GM12878 (cell line): ENCODE data around the gene UBE2D3. TPM values are rescaled to one million over a fixed set of nuclear protein-coding genes. Genes with fewer than 3 reads are reported as not detected.

Experiments used
- ATAC-seq: fragments of 200-7000 bp; cut with Tn5 transposase; 3 replicates; pipeline ENCODE4 v1.9.1; 2020; ENCODE audit warnings: mild to moderate bottlenecking, moderate library complexity
- BruUV-seq: library from RNA; stranded (reverse); fragments of 400-500 nt; replicated peaks from 2 replicates; lab custom pipeline; 2021; lab: Mats Ljungman, UMichigan
- CTCF ChIA-PET: fragments of 300-600 bp; sonication (Branson Sonifier 250); formaldehyde crosslinking; extraction: SDS; loops from one replicate; lab custom pipeline; 2021; ENCODE audit warnings: inconsistent platforms; lab: Yijun Ruan, JAX
- POLR2A ChIA-PET: fragments of 350-600 bp; formaldehyde crosslinking; extraction: SDS; loops from one replicate; lab custom pipeline; 2021; ENCODE audit warnings: inconsistent platforms; lab: Charles Lee
- RAD21 ChIA-PET: fragments of 300-600 bp; sonication (Branson Sonifier 250); formaldehyde crosslinking; loops from one replicate; lab custom pipeline; 2023; ENCODE audit warnings: antibody characterized with exemption; ENCODE audit not compliant: unreplicated experiment; lab: Charles Lee
- SMC1A ChIA-PET: fragments of 300-600 bp; sonication (Branson Sonifier 250); formaldehyde crosslinking; loops from one replicate; lab custom pipeline; 2023; ENCODE audit not compliant: unreplicated experiment, uncharacterized antibody; lab: Charles Lee
- DNase-seq: peaks from one replicate; pipeline ENCODE4 v3.0.0-alpha.2; 2011; ENCODE audit warnings: low read depth, low spot score
- FAIRE-seq: peaks from 3 replicates; lab custom pipeline; 2011; peaks lifted over from hg19 to GRCh38; lab: Jason Lieb, UNC
- H2AFZ ChIP-seq: 2 replicates; pipeline ENCODE4 v1.6.0; 2011; ENCODE audit warnings: low read depth, low read length, control low read depth; ENCODE audit not compliant: control insufficient read depth
- H3K27ac ChIP-seq: 2 replicates; pipeline ENCODE4 v1.5.1; 2011; ENCODE audit warnings: control low read depth; ENCODE audit not compliant: control insufficient read depth, insufficient read depth
- H3K27me3 ChIP-seq, 2 experiments: replicated peaks in 1 of 2; 2 replicates each; pipeline versions ENCODE4 v1.6.0 to v1.6.1; 2011; ENCODE audit warnings: low read length in 1 of 2; ENCODE audit not compliant: control insufficient read depth in 2 of 2, insufficient read depth in 2 of 2
- H3K36me3 ChIP-seq, 2 experiments: 2 replicates each; pipeline ENCODE4 v1.5.1; 2011; ENCODE audit warnings: low read length in 1 of 2; ENCODE audit not compliant: control insufficient read depth in 2 of 2, insufficient read depth in 2 of 2
- H3K4me1 ChIP-seq: 2 replicates; pipeline ENCODE4 v1.6.1; 2011; ENCODE audit warnings: mild to moderate bottlenecking, low read length, moderate library complexity, mixed read lengths; ENCODE audit not compliant: control insufficient read depth, insufficient read depth
- H3K4me2 ChIP-seq: 2 replicates; pipeline ENCODE4 v1.6.0; 2011; ENCODE audit warnings: control low read depth; ENCODE audit not compliant: control insufficient read depth, insufficient read depth
- H3K4me3 ChIP-seq: fragments of 200-600 bp; sonication (generic); 2 replicates; pipeline ENCODE4 v1.5.1; 2016
- H3K79me2 ChIP-seq: 2 replicates; pipeline ENCODE4 v1.6.0; 2011; ENCODE audit warnings: low read length; ENCODE audit not compliant: control insufficient read depth, insufficient read depth
- H3K9ac ChIP-seq: 2 replicates; pipeline ENCODE4 v1.8.0; 2011; ENCODE audit warnings: low read length, control low read depth, mixed read lengths; ENCODE audit not compliant: control insufficient read depth, insufficient read depth
- H3K9me3 ChIP-seq: replicated peaks from 3 replicates; pipeline ENCODE4 v1.5.1; 2011; ENCODE audit warnings: mild to moderate bottlenecking, low read length; ENCODE audit not compliant: control insufficient read depth, insufficient read depth
- H4K20me1 ChIP-seq: 2 replicates; pipeline ENCODE4 v1.6.0; 2011; ENCODE audit not compliant: control insufficient read depth, insufficient read depth
- BCL11A ChIP-seq: IDR thresholded peaks from 2 replicates; pipeline ENCODE4 v1.6.1; 2011; ENCODE audit warnings: low read depth, low read length
- JUNB ChIP-seq: IDR thresholded peaks from 2 replicates; pipeline ENCODE4 v1.6.1; 2016; ENCODE audit warnings: antibody characterized with exemption, mild to moderate bottlenecking
- POLR2AphosphoS5 ChIP-seq: IDR thresholded peaks from 2 replicates; pipeline ENCODE4 v1.6.1; 2011; ENCODE audit warnings: mild to moderate bottlenecking, low read length, inconsistent platforms
- ZBTB40 ChIP-seq: fragments of 450-650 bp; IDR thresholded peaks from 2 replicates; pipeline ENCODE4 v1.6.1; 2016; ENCODE audit warnings: mild to moderate bottlenecking, moderate library complexity, borderline replicate concordance
- WGBS: methylation state at CpG from one replicate; pipeline ENCODE4 v1.1.6; 2016; ENCODE audit warnings: low lambda C conversion rate; ENCODE audit not compliant: insufficient replicate concordance, insufficient coverage; ENCODE audit errors: missing lambda C conversion rate; 5-methylcytosine and 5-hydroxymethylcytosine counted together
- in situ Hi-C: fragments of 300-500 bp; cut with MboI; formaldehyde crosslinking; loops from 9 replicates; pipeline ENCODE4 v1.14.3; 2018; ENCODE audit warnings: mixed read lengths
- intact Hi-C: fragments of 100-400 bp; cut with micrococcal nuclease; formaldehyde crosslinking; loops from one replicate; pipeline ENCODE4 v1.14.2; 2022; ENCODE audit not compliant: unreplicated experiment
- polyA plus RNA-seq, 11 experiments: library from polyadenylated mRNA; depleted of rRNA in 4 of 11; unstranded in 6 of 11; stranded (reverse) in 5 of 11; fragments of >200 nt; fragmentation: Nextera tagmentation in 4 of 11; fragmentation: Illumina TruSeq in 1 of 11; extraction: Ambion mirVana in 4 of 11; extraction: Trizol in 1 of 11; gene quantifications; 1 replicate in 1 of 11; 2 replicates in 10 of 11; pipeline versions ENCODE4 v1.2.1 to v1.2.3, GENCODE V29; 2011 to 2016; ENCODE audit warnings: inconsistent platforms in 2 of 11, missing spikeins in 2 of 11, low read depth in 1 of 11
- total RNA-seq, 4 experiments: library from RNA; depleted of rRNA in 3 of 4; stranded (reverse); fragments of >200 nt in 3 of 4; fragmentation: Illumina TruSeq in 1 of 4; extraction: Trizol in 1 of 4; gene quantifications; 2 replicates each; pipeline versions ENCODE4 v1.2.1 to v1.2.3, GENCODE V29; 2013 to 2021

UBE2D3 gene
- total and polyA plus RNA-seq, 10 of the 15 experiments (the other 5 are each of a cell fraction or from before 2014, with no cell fraction given), result 162 to 572 (median 395) TPM

- intact Hi-C loops, result loop anchor here (10.0 kb wide), 1 partner anchor 381 kb away; no protein-coding TSS in a partner anchor
Observed at GRCh38 chr4:102815981-102816380, 11.4 kb downstream of the UBE2D3 start.

GRCh38 chr4:102809691-102810090 is 17.7 kb downstream of the UBE2D3 start:
- Histone ChIP-seq H3K4me1 (peaks cover 18% of the 10 kb centered on the region), H3K79me2 (peaks cover 87% of the 10 kb centered on the region), H3K27ac (peak overlapping the region; percentile 42; the same call in 1 of the 2 replicates), H4K20me1 (peaks cover 8% of the 10 kb centered on the region), H2AFZ (no peak overlapping the region), H3K4me2 (no peak overlapping the region), H3K9me3 (no peaks in the 10 kb centered on the region), H3K27me3 (no peaks in the 10 kb centered on the region), H3K36me3 (peaks cover 6 to 29% of the 10 kb centered on the region in 2 experiments), H3K9ac (no peak overlapping the region), H3K4me3 (no peak overlapping the region)
- in situ Hi-C loops (loop anchor here (25.0 kb wide), 1 partner anchor 203 kb away; the partner anchor contains the start of gene SLC9B1), intact Hi-C loops (loop anchor here (5.0 to 10.0 kb wide), 2 partner anchors 198 to 375 kb away; no protein-coding TSS in a partner anchor)
- POLR2A ChIA-PET, result interaction anchor here (0.6 to 11.2 kb wide), 6 partner anchors 14 to 98 kb away, joined by 3 to 121 read pairs (median 6); partner anchors contain the start of genes CISD2 and UBE2D3
- RAD21 ChIA-PET, result interaction anchor here (0.8 to 2.6 kb wide), 8 partner anchors 8 to 493 kb away, joined by 3 to 22 read pairs (median 4); partner anchors contain the start of genes MANBA and UBE2D3
- CTCF ChIA-PET, result interaction anchor here (0.9 to 6.8 kb wide), 7 partner anchors 9 to 282 kb away, joined by 3 to 37 read pairs (median 4); no protein-coding TSS in a partner anchor
- DNase-seq (no peak), ATAC-seq (peak; percentile 30; the same call in 2 of the 3 replicates), FAIRE-seq (no peak)
- WGBS, result 47% methylated on average over 2 of the region's 2 CpGs
- no TSS peak for BruUV-seq
- SMC1A ChIA-PET, result interaction anchor here (0.6 to 5.8 kb wide), 11 partner anchors 8 to 126 kb away, joined by 3 to 72 read pairs (median 4); partner anchors contain the start of gene UBE2D3
- TF ChIP-seq ZBTB40 (no peak), JUNB (no peak)

More at GRCh38 chr4:102815981-102816380, 11.4 kb downstream of the UBE2D3 start:
- H3K79me2 ChIP-seq, result peaks cover 99% of the 10 kb centered on the region
- peaks cover 5% of the 10 kb centered on the region for H3K4me1 ChIP-seq
- no peak overlapping the region for H2AFZ ChIP-seq
- H3K4me2 ChIP-seq, result peak overlapping the region; percentile 23; the same call in 1 of the 2 replicates
- FAIRE-seq, result no peak
- no peak for TF ChIP-seq BCL11A
- peak; percentile 40; the same call in 1 of the 2 replicates for TF ChIP-seq POLR2AphosphoS5
- 48% methylated on average over 2 of the region's 2 CpGs for WGBS
- no peak overlapping the region for H3K9ac ChIP-seq
- peaks cover 15% of the 10 kb centered on the region for H4K20me1 ChIP-seq
- no peak for ATAC-seq
- ChIA-PET SMC1A (interaction anchor here (0.6 to 4.0 kb wide), 18 partner anchors 9 to 382 kb away, joined by 3 to 43 read pairs (median 3); partner anchors contain the start of genes CISD2 and UBE2D3), CTCF (interaction anchor here (0.9 to 3.4 kb wide), 12 partner anchors 11 to 368 kb away, joined by 3 to 15 read pairs (median 3); partner anchors contain the start of genes BDH2 and UBE2D3), RAD21 (interaction anchor here (0.7 to 3.3 kb wide), 2 partner anchors 11 to 12 kb away, joined by 6 to 35 read pairs; partner anchors contain the start of gene UBE2D3), POLR2A (interaction anchor here (1.5 to 11.2 kb wide), 4 partner anchors 8 to 55 kb away, joined by 3 to 121 read pairs (median 6); partner anchors contain the start of genes MANBA and UBE2D3)
- in situ Hi-C loops, result loop anchor here (25.0 kb wide), 1 partner anchor 196 kb away; the partner anchor contains the start of gene SLC9B1
- H3K36me3 ChIP-seq, result peaks cover 2 to 30% of the 10 kb centered on the region in 2 experiments
- H3K27me3 ChIP-seq, result no peaks in the 10 kb centered on the region
- no TSS peak for BruUV-seq
- DNase-seq, result no peak
- H3K4me3 ChIP-seq, result no peak overlapping the region; the same call in 1 of the 2 replicates
- no peaks in the 10 kb centered on the region for H3K9me3 ChIP-seq
- H3K27ac ChIP-seq, result no peak overlapping the region
